ENCODE data around the gene BMP3.

BMP3 gene, protein sequence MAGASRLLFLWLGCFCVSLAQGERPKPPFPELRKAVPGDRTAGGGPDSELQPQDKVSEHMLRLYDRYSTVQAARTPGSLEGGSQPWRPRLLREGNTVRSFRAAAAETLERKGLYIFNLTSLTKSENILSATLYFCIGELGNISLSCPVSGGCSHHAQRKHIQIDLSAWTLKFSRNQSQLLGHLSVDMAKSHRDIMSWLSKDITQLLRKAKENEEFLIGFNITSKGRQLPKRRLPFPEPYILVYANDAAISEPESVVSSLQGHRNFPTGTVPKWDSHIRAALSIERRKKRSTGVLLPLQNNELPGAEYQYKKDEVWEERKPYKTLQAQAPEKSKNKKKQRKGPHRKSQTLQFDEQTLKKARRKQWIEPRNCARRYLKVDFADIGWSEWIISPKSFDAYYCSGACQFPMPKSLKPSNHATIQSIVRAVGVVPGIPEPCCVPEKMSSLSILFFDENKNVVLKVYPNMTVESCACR

GRCh38 chr4:81030061-81030980 lies at the start of gene BMP3:
BMP3 (plus strand) TSS chr4:81030708; CDS start chr4:81031285, 577 bp downstream.
- no peaks in the 10 kb centered on the region for H3K36me3 Mint-ChIP-seq (ENCODE audit: low read depth)
- H3K27ac Mint-ChIP-seq = peak within 1 kb of the TSS; percentile 39 to 72 (median 68)
- peaks cover 93% of the 10 kb centered on the region for H3K27me3 Mint-ChIP-seq (ENCODE audit: low read depth)
- peak within 1 kb of the TSS; percentile 90 to 95 (median 91) for H3K4me3 Mint-ChIP-seq
- TF ChIP-seq, protein P1, sequence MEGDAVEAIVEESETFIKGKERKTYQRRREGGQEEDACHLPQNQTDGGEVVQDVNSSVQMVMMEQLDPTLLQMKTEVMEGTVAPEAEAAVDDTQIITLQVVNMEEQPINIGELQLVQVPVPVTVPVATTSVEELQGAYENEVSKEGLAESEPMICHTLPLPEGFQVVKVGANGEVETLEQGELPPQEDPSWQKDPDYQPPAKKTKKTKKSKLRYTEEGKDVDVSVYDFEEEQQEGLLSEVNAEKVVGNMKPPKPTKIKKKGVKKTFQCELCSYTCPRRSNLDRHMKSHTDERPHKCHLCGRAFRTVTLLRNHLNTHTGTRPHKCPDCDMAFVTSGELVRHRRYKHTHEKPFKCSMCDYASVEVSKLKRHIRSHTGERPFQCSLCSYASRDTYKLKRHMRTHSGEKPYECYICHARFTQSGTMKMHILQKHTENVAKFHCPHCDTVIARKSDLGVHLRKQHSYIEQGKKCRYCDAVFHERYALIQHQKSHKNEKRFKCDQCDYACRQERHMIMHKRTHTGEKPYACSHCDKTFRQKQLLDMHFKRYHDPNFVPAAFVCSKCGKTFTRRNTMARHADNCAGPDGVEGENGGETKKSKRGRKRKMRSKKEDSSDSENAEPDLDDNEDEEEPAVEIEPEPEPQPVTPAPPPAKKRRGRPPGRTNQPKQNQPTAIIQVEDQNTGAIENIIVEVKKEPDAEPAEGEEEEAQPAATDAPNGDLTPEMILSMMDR (IDR thresholded peaks at IDR 0.05; ENCODE audit: unreplicated experiment in 3 of 3) = no peak
- H3K9me3 Mint-ChIP-seq = no peaks in the 10 kb centered on the region
- peaks cover 20% of the 10 kb centered on the region for H3K4me1 Mint-ChIP-seq

DNA sequence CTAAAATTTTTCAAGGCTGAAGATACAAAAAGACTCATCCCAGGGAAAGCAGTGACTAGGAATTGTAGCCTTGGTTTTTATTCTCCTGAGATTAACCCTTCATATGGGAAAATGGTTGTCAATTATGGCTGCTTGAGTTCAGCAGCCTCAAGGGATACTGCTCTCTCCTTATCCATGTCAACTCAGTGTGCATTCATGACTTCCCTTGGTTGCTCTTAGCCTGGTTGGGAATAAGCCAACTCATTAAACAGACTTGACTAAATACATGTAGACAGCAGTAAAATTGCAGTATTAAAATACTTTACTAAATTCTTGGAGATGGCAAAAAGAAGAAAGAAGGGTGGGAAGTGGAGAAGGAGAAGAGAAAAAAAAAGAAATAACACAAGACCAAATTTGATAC lies 44.5 kb upstream of the BMP3 start:
- Mint-ChIP-seq H3K9me3 (no peaks in the 10 kb centered on the region), H3K27me3 (ENCODE audit: low read depth) (peaks cover 3% of the 10 kb centered on the region), H3K36me3 (ENCODE audit: low read depth) (no peaks in the 10 kb centered on the region), H3K4me3 (no peak overlapping the region), H3K4me1 (no peaks in the 10 kb centered on the region), H3K27ac (no peak overlapping the region)
- TF ChIP-seq, protein P1 (IDR thresholded peaks at IDR 0.05; ENCODE audit: unreplicated experiment in 3 of 3) = no peak

DNA sequence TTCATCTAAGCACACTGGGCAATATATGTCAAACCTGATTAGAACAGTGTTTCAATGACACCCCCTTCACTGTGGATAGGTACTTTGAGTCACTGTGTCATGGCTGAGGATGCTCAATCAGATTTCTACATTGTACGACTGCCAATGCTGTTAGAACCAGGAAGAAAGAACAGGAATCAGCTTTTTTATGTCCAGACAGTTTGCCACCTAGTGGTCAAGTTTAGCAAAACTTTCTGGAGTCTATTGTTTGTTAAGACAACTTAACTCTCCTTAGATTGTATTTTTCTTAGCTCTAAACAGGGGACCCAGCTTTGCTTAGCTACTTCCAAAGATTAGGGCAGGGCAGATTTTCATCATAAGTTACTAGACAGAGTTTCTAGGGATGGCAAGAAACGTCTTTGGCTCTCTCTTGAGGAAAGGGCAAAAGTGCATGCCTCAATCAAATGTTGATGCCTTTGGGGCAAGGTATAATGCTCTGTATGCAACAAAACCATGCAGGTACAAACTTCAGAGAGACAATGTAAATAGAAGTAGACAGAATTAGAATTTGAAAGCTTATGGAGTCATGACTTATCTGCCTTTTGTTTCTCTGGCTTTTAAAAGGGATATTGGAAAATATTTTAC lies 40.5 kb upstream of the BMP3 start:
- TF ChIP-seq, protein P1 (IDR thresholded peaks at IDR 0.05; ENCODE audit: unreplicated experiment in 3 of 3) = peak; percentile 63 to 77 (median 73)
- H3K27ac Mint-ChIP-seq = peak overlapping the region in 1 of 3 experiments; percentile 26
- H3K27me3 Mint-ChIP-seq (ENCODE audit: low read depth) = no peaks in the 10 kb centered on the region
- H3K9me3 Mint-ChIP-seq = peaks cover 10% of the 10 kb centered on the region
- no peak overlapping the region for H3K4me3 Mint-ChIP-seq
- H3K36me3 Mint-ChIP-seq (ENCODE audit: low read depth) = no peaks in the 10 kb centered on the region
- no peaks in the 10 kb centered on the region for H3K4me1 Mint-ChIP-seq

DNA sequence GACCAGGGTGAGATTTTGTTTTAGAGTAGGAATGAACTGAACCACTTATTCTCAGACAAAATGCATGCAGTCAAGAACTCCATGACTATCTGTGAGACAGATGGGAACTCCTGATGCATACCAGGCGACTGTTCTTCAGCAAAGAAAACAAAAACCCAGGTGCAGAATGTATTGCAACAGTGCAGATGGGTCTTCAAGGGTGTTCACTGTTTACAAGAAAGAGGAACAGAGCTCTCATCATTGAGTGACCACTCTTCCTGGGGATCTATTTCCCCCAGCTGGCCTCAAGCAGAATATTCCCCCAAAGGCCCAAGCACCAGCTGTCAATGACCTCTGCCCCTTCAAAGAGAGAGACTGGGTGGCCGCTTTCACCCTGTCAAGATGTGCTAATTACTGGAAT lies 39.7 kb upstream of the BMP3 start:
- Mint-ChIP-seq H3K9me3 (peaks cover 10% of the 10 kb centered on the region), H3K27me3 (ENCODE audit: low read depth) (no peaks in the 10 kb centered on the region), H3K4me3 (no peak overlapping the region), H3K27ac (no peak overlapping the region), H3K4me1 (no peaks in the 10 kb centered on the region), H3K36me3 (ENCODE audit: low read depth) (no peaks in the 10 kb centered on the region)
- TF ChIP-seq, protein P1 (IDR thresholded peaks at IDR 0.05; ENCODE audit: unreplicated experiment in 3 of 3) = no peak

GRCh38 chr4:80999943-81000342 lies 30.6 kb upstream of the BMP3 start:
- no peaks in the 10 kb centered on the region for H3K36me3 Mint-ChIP-seq (ENCODE audit: low read depth)
- no peak overlapping the region for H3K27ac Mint-ChIP-seq
- H3K4me3 Mint-ChIP-seq = no peak overlapping the region
- H3K27me3 Mint-ChIP-seq (ENCODE audit: low read depth) = peaks cover 8% of the 10 kb centered on the region
- no peaks in the 10 kb centered on the region for H3K4me1 Mint-ChIP-seq
- TF ChIP-seq, protein P1 (IDR thresholded peaks at IDR 0.05; ENCODE audit: unreplicated experiment in 3 of 3) = no peak
- no peaks in the 10 kb centered on the region for H3K9me3 Mint-ChIP-seq

All from nephron (organoid).